HuH-7.5 (cell line): ENCODE results near the gene YWHAH.

Experiments
- DNase-seq: peaks from one replicate; pipeline ENCODE4 v3.0.0; 2011; ENCODE audit warnings: low spot score

The YWHAH gene

DNA sequence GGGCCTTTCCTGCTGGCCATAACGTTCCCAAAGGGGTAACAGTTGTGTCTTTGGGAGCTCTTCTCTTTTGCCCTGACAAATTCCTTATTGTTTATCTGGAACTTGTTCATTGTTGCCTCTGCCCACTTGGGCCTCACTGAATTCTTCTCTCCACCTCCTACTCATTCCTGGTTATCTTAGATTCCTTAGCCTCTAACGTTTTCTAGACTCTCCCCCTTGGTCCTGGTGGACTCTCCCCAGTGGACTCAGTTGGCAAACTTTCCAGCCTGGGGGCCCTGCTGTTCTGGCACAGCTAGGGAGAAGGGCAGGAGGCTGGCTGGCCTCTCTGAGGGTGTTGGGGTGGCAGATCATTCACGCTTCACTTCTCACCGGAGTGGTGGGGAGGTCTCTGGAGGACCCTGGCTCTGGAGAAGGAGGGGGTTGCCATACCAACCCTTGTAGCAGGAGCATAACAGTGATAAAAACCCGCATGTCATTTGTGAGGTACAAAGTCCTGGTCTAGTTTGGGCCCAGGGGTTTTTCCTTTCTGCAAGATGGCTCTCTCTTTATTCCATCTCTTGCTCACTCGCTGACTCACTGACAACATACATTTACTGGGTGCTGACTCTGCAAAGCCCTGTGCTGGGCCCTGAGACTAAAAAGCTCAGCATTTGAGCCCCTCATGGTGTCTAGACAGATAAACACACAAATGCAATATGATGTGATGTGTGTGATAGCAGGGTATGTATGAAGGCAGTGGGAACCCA is 39.7 kb downstream of the YWHAH start:
- no peak for DNase-seq

DNA sequence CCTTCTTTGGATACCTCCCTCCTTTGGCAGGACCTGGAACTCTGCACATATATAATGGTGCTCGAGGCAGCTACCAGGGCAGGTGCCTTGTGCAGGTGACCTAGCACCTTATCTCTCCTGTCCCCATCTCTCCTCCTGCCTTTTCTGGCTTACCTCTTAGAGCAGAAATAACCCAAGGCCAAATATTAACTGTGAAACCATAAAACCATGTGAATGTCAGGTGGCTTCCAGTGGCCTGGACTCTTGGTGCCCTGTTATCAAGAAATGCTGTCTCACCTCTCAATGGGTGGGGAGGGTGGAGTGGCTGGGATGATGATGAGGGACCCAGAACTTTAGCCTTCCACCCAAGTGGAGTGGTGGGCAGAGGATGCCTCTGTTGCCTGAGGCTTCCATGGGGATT is 42.9 kb downstream of the YWHAH start:
- DNase-seq: no peak

DNA sequence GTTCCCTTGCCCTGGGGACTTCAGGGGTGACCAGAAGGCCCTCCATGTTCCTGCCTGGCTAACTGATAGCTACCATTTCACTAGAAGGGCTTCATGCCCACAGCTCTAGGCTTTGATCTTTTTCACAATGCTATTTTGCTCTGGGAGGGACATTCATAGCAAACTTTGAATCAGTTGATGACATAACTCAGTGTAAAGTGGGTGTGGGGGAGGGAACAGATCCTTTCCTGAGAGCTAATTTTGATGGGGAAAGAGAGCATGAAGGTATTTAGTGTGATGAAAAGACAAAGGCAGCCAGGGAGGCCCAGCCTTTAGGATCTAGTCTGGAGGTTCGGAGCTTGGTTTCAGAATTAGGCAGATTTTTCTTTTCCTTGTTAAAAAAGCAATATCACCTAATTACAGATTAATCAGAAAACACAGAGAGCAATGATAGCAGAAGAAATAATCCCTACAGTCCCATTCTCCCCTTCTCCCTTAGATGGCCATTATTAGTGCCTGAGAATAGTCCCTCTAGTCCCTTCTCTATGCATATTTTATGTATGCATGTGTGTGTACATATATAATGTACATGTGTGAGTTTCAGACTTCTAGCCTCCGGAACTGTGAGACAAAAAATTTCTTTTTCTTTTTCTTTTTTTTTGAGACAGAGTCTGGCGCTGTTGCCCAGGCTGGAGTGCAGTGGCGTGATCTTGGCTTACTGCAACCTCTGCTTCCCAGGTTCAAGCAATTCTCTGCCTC is 46.9 kb downstream of the YWHAH start:
- no peak for DNase-seq

DNA sequence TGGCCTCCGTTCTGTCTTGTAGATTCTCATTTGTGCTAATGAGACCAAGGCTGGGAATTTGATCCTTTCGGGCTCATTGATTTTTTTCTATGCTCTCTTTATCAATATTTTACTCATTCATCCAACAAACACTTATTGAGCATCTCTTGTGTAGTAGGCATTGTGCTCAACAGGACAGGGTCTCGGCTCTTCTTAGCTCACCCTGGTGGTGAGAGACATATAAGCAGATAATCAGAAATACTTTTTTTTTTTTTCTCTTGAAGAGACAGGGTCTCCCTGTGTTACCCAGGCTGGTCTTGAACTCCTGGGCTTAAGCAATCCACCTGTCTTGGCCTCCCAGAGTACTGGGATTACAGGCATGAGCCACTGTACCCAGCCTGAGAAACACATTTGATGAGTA is 50.7 kb downstream of the YWHAH start:
- DNase-seq: no peak

DNA sequence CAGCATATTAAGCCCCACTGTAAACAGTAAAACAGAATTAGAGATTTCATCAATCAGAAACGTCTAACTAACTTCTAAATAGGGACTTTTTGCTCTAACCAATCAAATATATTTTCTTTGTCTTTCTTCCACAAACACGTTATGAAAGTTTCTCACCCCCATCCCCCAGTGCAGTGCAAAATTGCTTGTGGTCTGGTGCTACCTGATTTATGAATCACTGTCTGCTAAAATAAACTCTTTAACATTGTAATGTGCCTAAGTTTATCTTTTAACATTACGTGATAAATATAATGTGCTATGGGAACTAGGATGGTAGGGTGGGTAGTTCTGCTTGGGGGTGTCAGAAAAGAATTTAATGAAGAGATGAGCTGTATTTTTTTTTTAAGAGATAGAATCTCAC is 51.5 kb downstream of the YWHAH start:
- no peak for DNase-seq

DNA sequence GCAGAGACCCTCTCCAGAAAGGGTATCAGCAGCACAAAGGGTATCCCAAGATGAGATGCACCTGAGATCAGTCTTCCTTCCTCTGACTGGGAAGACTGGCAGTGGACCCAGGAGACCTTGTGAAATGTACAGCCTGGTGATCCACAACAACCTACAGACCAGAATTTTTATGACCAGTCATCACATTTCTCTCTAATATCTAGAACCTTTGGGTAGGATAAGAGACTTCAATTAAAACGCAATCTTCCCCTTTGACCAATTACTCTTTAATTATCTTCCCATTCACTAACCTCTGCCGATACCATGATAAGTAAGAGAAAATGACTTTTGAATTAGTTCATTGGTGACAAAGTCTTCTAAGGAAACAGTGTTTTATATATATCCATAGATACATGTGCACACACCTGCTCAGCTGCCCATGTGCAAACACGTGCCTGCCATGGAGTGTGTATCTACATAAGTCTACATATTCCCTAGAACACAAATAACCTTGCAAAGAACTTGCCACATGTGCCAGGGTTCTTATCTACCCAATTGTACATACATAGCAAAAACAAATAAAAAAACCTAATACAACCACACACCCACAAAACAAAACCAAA is 54.5 kb downstream of the YWHAH start:
- no peak for DNase-seq

DNA sequence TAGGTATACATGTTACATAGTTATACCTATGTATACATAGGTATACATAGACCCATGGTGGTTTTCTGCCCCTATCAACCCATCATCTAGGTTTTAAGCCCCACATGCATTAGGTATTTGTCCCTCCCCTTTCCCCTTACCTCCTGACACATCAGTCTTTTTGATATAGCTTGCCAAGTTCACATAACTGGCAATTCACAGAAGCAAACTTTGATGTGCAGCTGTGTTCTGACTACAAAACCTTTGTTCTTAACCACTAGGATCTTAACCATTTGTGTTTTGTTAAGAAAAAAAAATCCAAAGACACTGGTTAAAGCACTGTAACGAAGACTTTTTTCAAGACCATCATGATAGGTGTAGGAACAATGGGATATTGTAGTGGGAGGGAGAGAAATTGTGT is 55.8 kb downstream of the YWHAH start:
- DNase-seq: no peak

DNA sequence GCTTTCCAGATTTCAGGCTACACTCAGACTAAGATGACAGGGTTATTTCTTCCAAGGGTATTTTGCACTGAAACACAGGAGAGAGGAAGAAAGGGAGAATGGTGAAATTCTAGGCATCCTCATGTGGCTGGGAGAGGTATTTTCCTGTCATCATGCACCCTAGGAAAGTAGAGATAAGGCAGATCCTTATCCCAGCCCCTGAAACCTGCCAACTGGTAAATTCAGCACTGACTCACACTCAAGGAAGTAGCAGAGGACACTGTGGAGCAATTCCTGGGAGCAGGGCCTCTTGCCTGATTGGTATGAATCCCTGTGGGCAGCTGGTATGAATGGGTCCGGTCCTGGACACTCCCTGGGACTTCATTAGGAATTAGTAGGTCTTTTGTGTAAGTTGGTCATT is 61.1 kb downstream of the YWHAH start:
- no peak for DNase-seq
